ENCODE data around the gene CRTC3.
A peak's percentile ranks its signal among the peaks of the same experiment; 100 is the strongest.

CRTC3 gene

DNA sequence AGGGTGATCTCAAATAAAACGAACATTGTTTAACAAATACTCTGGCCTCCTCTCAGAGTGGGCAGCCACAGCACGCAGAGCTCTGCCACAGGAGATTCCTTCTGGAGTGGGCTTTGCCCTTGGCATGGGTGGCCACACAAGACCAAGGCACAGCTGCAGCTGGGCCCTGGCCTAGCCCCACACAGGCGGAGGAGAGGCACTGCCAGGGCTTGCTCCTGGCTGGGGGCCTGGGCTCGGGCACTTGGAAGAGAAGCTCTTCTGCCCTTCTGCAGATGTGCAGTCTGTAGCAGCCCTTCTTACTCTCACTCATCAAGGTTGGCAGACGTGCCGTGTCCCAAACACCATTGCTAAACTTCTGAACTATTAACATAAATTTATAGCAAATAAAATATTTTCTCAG lies 67.2 kb downstream of the CRTC3 start:
- no peak for DNase-seq

DNA sequence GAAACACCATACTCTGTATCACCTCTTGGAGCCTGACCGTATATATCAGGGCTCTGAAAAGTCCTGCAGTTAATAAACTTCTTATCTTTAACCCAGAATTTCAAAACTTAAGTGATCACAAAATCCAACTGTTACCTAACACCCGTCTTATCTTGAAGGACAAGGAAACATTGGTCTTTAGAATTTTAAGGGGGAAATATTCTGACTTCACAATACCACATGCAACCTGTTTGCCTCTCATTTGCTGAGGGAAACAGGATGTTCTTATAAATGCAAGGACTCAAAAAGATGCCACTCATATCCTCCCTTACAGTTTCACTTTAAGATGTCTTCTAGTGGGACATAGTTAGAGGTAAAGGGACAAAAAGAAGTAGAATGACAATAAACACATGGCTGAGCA lies 67.9 kb downstream of the CRTC3 start:
- no peak for DNase-seq

DNA sequence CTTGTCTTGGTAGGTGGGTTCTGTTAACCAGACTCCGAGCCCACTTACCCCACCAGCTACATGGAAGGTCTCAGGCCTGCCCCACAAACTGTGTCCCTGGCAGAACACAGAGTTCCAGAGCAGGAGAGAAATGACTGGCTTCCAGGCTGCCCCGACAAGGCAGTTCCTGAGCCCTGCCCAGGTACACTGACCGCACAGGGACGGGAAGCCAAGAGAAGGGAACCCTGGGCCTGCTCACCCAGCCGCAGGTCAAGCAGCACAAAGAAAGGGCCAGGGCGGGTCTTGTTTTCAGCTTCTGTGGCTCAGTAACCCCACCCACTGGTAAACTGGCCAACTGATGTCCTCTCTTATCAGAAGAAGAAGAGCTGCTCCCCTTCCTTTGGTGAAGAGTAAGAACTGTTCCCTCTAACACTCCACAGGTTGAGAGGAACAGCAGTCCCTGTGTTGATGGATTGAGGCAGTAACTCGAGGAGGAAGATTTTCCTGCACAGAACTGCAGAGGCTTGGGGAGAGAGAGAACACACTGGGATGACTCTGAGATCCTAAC lies 68.4 kb downstream of the CRTC3 start:
- DNase-seq = peak; percentile 60

DNA sequence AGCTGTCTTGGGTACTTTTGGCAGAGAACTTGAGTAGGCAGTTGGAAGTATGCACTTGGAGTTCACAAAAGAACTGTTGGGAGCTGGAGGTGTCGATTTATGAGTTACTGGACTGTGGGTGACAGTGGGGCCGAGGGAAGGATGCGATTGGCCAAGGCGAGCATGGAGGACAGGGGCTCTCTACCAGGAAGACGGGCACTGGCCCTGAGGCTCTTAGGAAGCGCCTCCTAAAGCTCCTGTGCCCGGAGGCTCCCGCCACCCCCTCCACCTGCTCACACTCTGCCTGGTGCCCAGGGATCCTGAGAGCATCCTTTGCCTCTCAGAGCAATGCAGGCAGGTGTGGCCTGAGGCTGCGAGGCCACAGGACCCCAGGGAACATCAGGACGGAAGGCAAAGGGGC lies 69.0 kb downstream of the CRTC3 start:
- DNase-seq = no peak

DNA sequence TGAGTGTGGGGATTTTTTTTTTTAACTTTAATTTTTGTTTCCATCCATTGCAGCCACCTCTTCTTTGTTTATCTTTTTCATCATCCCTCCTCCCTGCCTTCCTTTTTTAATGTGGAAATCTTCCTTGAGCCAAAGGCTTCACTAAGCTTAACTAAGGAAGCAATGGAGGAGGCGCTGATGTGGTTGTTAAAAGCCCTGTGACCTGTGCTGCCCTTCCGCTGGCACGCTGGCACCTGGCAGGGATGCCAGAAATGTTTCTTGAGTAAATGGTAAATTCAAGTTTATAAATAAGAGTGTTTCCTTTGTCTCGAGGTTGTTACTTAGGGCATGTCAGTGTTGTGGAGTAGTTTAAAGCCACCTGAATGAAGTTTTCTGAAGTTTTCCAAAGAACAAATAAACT lies 69.4 kb downstream of the CRTC3 start:
- DNase-seq = no peak

DNA sequence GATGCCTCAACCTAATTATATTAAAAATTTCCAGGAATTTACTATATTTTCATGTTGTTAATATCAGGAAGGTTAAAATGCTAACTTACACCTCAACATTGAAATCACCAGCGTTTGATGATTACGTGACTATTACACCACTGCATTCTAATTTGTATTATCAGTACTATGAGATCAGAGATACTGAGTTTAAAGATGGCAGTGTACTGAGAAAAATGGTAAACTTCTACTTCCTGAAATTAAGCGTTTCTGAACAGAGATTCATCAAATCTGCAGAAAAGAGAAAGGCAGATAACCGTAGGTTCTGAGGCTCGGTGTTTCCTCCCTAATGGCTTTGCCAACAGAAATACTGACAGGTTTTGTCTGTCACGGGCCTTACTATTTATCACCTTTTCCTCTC lies 69.9 kb downstream of the CRTC3 start:
- no peak for DNase-seq

DNA sequence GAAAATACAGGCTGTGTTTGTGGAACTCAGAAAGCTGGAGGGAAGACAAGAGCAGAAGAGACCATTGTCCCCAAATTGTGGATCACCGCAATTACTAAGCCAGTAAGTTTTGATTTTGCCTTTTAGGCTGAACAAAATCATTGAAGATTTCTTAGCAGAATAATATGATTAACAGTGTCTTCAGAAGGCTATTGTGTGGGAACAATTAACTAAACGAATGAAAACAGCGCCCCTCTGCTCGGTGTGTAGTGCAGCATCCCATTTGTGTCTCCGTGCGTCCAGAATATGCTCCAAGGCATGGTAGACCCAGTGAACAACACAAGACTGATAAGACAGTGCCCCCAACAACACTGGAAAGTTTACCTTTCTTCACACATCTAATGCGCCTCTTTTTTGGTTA lies 71.2 kb downstream of the CRTC3 start:
- no peak for DNase-seq

DNA sequence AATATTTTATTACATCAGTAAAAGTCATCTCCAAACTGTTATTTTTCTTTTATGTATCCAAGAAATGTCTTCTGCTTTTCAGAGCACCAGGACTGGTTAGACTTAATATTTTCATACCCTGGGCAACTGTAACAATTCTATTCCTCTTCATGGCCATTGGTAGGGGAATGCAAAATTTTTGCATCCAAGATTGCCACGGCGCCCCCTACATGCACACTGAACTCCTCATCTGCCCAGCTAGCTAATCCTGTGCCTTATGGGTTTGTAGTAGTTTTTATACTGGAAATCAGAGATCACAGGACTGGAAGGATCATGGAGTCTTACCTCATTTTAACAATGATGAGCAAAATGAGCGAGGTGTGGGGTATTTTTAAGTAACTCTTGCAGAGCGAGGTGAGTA lies 74.2 kb downstream of the CRTC3 start:
- DNase-seq = peak; percentile 64

DNA sequence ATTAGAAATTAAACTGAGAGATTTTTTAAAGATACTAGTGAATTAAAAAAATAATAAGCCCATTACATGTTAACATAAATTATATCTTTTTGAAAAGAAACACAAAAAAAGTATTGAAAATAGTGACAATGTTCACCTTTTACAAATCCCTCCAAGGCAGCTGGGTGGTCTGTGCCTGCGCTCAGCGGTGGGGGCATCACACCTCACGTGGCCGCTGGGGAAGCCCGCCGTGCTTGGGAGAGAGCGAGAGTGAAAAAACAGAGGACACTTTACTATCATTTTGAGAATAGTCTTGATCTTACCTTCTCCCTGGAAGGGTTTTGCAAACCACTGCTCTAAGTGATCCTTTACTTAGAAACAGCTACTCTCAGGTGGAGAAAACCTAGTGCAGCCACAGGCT lies 76.9 kb downstream of the CRTC3 start:
- no peak for DNase-seq

DNA sequence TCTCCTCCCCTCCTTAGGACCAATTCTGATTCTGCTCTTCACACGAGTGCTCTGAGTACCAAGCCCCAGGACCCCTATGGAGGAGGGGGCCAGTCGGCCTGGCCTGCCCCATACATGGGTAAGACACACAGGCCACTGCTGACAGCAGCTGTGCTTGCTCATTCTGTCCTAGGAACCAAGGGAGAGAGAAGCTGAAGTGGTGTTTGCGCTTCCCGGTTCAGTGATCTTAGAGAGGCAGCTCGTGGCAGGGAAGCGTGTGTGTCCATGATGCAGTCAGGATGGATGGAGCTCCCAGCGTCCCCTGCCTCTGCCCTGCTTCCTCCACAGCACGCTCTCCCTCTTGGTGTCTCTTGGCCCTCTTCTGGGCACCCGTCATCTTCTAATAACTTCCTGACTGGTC lies 77.6 kb downstream of the CRTC3 start:
- DNase-seq = no peak

DNA sequence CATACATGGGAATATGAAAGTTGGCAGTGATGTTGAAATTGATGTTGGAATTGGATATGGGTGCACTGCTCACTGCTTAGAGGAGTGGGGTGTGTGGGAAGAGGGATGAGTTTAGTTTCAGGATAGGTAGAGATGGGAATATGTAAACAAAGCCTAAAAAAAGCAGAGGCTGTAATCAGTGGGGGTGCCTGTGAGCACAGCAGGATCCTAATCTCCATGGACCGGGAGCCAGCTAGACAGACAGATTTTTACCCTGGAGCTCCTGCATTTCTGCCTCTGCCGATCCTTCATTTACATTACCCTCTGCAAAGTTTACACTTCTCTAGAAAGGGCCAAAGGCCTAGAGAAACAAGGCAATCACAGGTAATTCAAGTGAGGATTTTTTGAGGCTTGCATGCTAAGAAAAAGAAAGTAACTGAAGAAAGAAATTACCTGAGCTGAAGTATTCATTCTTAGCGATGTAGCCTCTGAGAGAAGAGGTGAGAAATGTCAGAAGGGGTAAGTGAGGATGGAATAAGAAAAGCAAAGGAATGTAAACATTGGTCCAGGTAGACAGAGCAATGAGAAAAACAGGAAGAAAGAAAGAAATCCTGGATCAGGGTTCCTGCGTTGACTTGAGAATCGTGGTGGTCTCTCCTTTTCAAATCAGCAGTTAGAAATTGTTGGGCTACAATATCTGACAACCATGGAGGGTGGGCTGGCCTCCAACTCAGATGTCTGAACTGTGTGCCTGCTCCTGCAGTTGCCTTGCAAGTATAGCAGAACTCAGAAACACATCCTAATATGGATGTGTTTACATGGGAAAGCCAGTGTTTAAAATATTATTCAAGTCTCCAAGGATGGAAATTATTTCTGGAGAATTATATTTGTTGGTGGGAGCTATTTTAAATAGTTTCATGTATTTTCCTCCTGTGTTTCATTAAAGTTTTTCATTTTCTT lies 79.8 kb downstream of the CRTC3 start:
- no peak for DNase-seq

DNA sequence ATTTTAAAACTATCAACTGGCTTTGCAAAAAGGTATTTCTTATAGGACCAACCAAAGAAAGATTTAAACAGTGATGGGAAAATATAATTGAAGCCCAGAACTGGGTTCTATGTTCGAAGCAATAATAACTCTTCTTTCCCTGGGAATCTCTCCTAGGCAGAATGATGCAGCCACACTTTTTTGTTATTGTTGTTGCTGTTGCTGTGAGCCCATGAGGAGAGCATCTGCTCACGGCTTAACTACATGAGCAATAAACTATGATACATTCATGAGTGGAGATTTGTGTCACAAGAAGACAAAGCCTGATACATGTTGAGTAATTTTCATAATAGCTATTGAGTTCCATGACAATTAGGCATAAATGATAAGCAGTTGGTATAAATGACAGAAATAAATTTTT lies 80.5 kb downstream of the CRTC3 start:
- DNase-seq = no peak

DNA sequence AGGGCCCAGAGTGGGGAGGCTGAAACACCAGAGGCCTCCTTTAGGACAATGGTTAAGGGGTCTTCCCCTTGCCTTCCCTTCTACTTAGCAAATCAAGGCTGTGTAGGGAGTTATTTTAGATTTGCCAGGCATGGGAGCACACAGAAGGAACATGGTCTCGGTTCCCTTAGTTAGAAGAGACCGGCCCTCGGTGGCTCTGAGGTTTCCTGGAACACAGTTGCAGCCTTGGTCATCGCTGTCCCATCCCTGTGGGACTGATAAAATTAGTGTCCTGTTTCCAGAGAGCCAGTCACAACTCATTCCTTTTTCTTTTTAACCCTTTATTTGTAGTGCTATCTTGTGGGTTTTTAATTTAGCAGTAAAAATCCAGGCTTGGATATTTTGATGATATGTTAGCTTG lies 81.4 kb downstream of the CRTC3 start:
- DNase-seq = no peak

DNA sequence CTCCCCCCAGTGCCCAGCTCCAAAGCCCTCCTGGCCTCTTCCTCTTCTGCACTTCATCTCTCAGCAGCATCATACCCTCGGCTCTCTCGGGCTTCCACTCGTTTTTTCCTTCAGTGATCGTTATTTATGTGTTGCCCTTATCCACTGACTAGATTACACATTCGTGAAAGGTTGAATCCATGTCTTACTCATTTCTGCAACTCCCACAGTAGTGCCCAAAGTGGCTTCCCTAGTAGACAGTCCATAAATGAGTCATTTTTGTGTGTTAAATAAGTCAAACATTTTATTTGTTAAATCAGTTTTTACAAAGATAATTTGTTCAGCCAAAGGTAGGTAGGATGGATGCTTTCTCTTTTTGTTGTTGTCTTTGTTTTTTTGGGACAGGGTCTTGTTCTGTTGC lies 87.4 kb downstream of the CRTC3 start:
- DNase-seq = no peak

DNA sequence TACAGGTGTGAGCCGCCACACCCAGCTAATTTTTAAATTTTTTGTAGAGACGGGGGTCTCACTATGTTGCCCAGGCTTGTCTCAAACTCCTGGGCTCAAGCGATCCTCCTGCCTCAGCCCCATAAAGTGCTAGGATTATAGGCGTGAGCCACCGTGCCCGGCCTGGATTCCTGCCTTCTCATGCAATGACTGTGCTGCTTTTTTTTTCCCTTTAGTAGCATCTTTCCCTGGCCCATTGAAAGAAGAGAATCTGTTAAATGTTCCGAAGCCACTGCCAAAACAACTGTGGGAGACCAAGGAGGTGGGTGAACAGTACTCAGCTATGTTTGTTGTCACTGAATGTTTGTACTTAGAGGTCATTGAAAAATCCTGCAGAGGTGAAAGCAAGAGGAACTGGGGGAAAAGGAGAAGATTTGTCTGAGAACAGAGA lies 88.0 kb downstream of the CRTC3 start:
- no peak for DNase-seq

DNA sequence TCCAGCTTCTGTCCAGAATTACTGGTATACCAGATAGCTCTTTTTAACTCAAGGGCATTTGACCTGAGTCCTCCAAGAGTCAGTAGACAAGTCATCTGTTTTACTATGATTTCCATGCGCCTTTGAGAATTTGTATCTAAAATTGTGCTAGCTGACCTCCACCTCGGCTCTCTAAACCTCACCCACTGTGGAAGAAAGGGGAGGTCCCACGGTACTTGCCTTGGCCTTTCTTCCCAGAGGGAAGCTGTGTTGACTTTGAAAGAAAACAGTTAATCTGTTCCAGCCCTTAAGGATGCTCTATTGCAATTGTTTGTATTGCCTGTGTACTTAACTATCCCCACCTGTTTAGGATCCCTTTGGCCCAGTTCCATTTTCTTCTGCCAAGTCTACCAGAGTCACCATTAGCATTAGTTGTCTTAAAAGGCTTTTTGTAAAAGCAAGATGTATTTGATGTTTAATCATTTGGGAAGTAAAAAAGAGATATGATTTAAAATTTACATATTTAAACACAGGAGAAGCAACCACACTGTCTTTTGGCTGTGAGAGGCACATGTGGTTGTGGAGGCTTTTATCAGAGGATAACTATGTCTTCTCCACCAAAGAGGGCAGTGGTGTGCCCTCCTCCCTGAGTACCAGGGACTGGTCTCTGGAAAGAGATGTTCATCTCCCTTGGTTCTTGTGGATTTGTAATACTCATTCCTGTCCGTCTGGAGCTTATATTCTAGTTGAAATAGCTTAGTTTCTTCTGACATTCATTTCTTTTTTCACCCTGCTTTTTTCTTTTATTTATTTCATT lies 88.8 kb downstream of the CRTC3 start:
- no peak for DNase-seq

DNA sequence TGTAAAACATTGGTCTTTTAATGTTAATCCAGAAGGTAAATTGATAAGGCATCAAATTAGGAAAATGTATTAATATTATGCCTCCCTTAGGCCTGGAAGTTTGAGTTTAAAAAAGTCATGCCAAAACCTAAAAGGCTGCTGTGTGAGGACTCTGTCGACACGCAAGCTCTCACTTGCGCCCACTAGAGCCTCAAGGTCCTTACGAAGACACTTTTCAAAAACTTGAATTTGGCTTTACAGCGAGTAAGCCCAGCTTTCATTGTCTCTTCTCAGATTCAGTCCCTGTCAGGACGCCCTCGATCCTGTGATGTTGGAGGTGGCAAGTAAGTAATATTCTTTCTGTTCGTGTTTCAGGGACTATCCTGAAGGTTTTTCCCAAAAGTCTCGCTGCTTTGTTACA lies 89.7 kb downstream of the CRTC3 start:
- DNase-seq = no peak

DNA sequence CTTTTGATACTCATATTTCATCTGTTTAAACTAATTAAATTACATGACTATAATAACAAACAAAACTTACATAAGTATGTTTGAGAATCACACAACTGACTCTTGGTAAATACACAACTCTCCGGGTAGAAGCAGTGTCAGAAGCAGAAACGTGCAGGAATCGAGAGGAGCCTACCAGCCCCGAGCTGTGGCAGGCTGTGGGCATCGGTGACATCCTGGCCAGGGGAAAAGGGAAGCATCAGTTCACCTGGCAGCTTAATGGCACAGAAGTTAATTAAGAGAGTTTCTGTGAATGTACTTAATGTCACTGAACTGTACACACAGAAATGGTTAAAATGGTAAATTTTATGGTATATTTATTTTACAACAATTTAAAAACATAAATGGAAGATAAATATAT lies 90.2 kb downstream of the CRTC3 start:
- DNase-seq = no peak

DNA sequence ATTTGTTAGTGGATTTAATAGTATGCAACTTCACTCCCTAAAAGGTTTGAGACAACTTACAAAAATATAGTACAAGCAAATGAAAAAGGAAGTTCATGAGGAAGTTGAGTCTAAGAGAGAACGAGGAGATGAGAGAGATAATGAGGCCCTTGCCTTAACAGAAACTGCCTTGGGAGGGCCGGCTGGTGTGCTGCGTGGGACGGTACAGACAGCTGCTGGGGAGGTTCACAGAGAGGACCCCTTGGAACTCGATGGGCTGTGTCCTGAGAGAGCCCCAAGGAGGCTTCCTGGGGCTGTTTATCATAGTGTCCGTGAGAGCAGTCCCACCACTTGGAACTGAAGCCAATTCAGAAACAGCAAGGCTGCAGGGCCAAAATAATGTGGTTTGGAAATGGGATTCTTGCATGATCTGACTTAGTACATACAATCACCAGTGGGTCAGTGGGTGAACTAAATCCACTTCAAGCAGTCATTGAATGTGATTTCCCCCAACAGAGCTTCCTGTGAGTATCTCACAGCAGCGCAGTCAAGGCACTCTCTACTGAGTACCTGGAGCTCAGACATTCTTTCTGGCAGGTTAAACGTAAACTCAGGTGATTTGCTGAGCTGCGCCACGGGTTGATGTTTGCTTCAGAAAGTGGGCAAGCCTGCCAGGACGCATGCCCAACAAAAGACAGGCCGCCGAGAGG lies 90.8 kb downstream of the CRTC3 start:
- DNase-seq = no peak

DNA sequence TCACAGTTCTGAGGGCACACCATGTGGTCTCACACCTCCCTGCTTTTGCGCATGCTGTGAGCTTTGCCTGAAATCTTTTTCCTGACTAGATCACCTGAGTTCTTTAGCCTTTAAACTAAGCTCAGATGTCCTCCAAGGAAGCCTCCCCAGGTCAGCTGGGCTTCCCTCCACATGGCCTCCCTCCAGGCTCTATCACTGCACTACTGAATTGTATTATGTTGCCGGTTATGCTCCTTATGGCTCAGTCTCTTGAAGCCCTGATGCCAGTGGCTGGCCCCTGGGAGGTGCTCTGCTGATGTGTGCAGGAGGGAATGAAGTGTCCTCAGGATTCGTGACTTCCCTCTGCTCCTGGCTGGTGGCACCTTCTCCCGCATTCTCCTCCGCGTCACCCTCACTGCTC lies 94.1 kb downstream of the CRTC3 start:
- no peak for DNase-seq

DNA sequence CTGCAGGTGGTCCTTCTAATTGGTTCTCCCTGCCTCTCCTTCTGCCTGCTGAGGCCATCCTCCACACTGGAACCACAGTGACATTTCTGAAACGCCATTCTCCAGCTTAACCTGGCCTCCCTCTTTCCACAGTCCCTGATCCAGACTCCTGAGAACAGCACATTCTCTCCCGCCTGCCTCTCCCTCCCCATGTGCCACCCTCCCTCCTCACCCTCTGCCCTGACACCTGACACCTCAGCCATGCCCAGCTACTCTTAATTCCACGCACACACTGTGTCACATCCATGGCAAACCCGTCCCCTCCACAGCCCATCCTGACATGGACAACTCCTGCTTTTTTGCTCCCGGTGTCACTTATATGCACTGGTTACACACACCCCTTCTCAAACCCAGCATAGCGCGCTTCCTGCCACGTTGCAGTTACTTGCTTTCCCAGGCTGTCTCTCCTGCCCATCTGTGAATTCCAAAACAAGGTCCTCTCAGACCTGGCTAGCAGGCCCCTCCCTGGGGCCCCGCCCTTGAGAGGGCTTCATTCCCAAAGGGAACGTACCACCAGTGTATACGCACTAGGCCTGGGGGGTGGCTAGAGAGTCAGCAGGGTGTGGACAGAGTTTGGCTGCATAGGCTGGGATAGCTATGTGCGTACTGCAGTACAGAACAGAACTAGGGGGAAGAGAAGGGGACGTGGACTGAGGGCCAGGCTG lies 94.7 kb downstream of the CRTC3 start:
- no peak for DNase-seq

DNA sequence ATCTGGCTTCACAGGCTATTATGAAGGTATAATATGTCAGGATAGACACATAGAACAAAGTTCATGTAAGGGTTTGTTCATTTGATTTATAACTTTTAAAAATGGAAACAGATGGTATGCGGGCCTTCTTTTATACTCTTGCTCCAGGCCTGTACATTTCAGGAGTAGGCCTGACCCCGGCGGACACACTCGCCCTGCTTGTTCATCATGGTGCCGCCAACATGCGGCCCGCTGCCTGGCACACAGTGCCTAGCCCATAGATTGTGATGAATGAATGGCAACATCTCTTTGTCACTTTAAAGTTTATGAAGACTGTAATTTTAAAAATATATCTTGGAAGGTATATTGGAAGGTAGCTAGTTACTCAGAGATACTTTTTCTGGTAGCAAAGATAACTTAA lies 95.3 kb downstream of the CRTC3 start:
- no peak for DNase-seq

DNA sequence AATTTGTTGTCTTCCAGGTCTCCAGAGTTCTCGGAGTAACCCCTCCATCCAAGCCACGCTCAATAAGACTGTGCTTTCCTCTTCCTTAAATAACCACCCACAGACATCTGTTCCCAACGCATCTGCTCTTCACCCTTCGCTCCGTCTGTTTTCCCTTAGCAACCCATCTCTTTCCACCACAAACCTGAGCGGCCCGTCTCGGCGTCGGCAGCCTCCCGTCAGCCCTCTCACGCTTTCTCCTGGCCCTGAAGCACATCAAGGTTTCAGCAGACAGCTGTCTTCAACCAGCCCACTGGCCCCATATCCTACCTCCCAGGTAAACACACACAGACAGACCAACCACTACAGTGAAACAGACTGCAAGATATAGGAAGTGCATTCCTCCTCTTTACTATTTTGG lies 99.5 kb downstream of the CRTC3 start:
- no peak for DNase-seq
